OCI-LY1 (cell line): ENCODE measurements around the gene SPATA31D4.
"Not testable (repeated sequence)": the region's sequence is repeated elsewhere in the genome, so short reads cannot be mapped to it uniquely, and the experiment has no call there.

ENCODE experiments used
- EZH2 ChIP-seq: fragments of 200-600 bp; sonication (generic), shearing (Covaris generic); IDR thresholded peaks from 2 replicates; pipeline ENCODE4 v1.8.0; 2017; ENCODE audit warnings: borderline replicate concordance, mixed run types, mild to moderate bottlenecking, antibody characterized with exemption, low read length, moderate library complexity, mixed read lengths
- TF ChIP-seq, protein P1 (sequence below): fragments of 200-600 bp; sonication (generic), shearing (Covaris generic); IDR thresholded peaks from 2 replicates; pipeline ENCODE4 v1.5.1; 2017; ENCODE audit warnings: mild to moderate bottlenecking, antibody characterized with exemption, low read length, moderate library complexity, mixed read lengths

DNA sequence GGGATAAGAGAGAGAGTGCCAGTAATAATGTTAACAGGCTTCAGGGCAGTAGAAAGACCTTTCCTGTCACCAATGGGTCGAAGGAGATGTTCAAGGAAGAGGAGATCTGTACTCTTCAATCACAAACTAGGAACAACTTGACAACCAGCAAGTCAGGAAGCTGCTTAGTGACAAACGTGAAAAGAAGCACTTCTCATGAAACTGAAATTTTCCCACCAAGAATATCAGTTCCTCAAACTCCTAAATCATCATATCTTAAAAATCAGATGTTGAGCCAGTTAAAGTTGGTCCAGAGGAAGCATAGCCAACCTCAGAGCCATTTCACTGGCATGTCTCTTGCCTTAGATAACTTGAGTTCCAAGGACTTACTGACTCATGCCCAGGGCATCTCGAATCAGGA is 20.4 kb downstream of the SPATA31D4 start:
- TF ChIP-seq, protein P1, sequence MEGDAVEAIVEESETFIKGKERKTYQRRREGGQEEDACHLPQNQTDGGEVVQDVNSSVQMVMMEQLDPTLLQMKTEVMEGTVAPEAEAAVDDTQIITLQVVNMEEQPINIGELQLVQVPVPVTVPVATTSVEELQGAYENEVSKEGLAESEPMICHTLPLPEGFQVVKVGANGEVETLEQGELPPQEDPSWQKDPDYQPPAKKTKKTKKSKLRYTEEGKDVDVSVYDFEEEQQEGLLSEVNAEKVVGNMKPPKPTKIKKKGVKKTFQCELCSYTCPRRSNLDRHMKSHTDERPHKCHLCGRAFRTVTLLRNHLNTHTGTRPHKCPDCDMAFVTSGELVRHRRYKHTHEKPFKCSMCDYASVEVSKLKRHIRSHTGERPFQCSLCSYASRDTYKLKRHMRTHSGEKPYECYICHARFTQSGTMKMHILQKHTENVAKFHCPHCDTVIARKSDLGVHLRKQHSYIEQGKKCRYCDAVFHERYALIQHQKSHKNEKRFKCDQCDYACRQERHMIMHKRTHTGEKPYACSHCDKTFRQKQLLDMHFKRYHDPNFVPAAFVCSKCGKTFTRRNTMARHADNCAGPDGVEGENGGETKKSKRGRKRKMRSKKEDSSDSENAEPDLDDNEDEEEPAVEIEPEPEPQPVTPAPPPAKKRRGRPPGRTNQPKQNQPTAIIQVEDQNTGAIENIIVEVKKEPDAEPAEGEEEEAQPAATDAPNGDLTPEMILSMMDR = not testable (repeated sequence)
- not testable (repeated sequence) for TF ChIP-seq EZH2
